ENCODE results near the gene ATAD5. TPM values are rescaled to one million over a fixed set of nuclear protein-coding genes. Genes with fewer than 3 reads are reported as not detected.
A peak's percentile ranks its signal among the peaks of the same experiment; 100 is the strongest.

Gene ATAD5
- total RNA-seq, 1 donor from 2014 or later = 6.4 TPM

- TF ChIP-seq CTCF (IDR thresholded peaks at IDR 0.05; ENCODE audit: partially characterized antibody, unreplicated experiment) = peak; percentile 24
- H3K4me3 Mint-ChIP-seq (ENCODE audit: unreplicated experiment) = peak within 1 kb of the TSS; percentile 96
- peaks cover 2% of the 10 kb centered on the region for H3K27me3 Mint-ChIP-seq (ENCODE audit: unreplicated experiment)
- peaks cover 3% of the 10 kb centered on the region for H3K9me3 Mint-ChIP-seq (ENCODE audit: unreplicated experiment)
- H3K36me3 Mint-ChIP-seq (ENCODE audit: unreplicated experiment) = no peaks in the 10 kb centered on the region
- H3K27ac Mint-ChIP-seq (ENCODE audit: unreplicated experiment) = peak within 1 kb of the TSS; percentile 64
- peaks cover 5% of the 10 kb centered on the region for H3K4me1 Mint-ChIP-seq (ENCODE audit: low read depth, unreplicated experiment)
- peak; percentile 94 for DNase-seq
These were observed 7.2 kb upstream of the ATAD5 start, which contains the start of gene CRLF3 for GRCh38 chr17:30824356-30825145. CRLF3 (minus strand) TSS chr17:30824692; CDS start chr17:30824651, 41 bp downstream.

GRCh38 chr17:30827082-30827481 is 4.7 kb upstream of the ATAD5 start:
- Mint-ChIP-seq H3K27me3 (ENCODE audit: unreplicated experiment) (peaks cover 5% of the 10 kb centered on the region), H3K9me3 (ENCODE audit: unreplicated experiment) (peaks cover 3% of the 10 kb centered on the region), H3K4me1 (ENCODE audit: low read depth, unreplicated experiment) (peaks cover 9% of the 10 kb centered on the region), H3K27ac (ENCODE audit: unreplicated experiment) (no peak overlapping the region), H3K4me3 (ENCODE audit: unreplicated experiment) (no peak overlapping the region), H3K36me3 (ENCODE audit: unreplicated experiment) (no peaks in the 10 kb centered on the region)
- no peak for TF ChIP-seq CTCF (IDR thresholded peaks at IDR 0.05; ENCODE audit: partially characterized antibody, unreplicated experiment)
- no peak for DNase-seq

- H3K36me3 Mint-ChIP-seq (ENCODE audit: unreplicated experiment) = no peaks in the 10 kb centered on the region
- no peak for DNase-seq
- H3K4me1 Mint-ChIP-seq (ENCODE audit: low read depth, unreplicated experiment) = peaks cover 15% of the 10 kb centered on the region
- H3K27me3 Mint-ChIP-seq (ENCODE audit: unreplicated experiment) = peaks cover 4% of the 10 kb centered on the region
- H3K9me3 Mint-ChIP-seq (ENCODE audit: unreplicated experiment) = peaks cover 5% of the 10 kb centered on the region
- no peak overlapping the region for H3K27ac Mint-ChIP-seq (ENCODE audit: unreplicated experiment)
- TF ChIP-seq CTCF (IDR thresholded peaks at IDR 0.05; ENCODE audit: partially characterized antibody, unreplicated experiment) = no peak
- H3K4me3 Mint-ChIP-seq (ENCODE audit: unreplicated experiment) = no peak overlapping the region
These were observed 2.7 kb upstream of the ATAD5 start for GRCh38 chr17:30829022-30829421.

GRCh38 chr17:30831257-30831656 is 509 bp upstream of the ATAD5 start:
- no peak for TF ChIP-seq CTCF (IDR thresholded peaks at IDR 0.05; ENCODE audit: partially characterized antibody, unreplicated experiment)
- no peak for DNase-seq
- peak overlapping the region; percentile 98 for H3K4me3 Mint-ChIP-seq (ENCODE audit: unreplicated experiment)
- peaks cover 4% of the 10 kb centered on the region for H3K9me3 Mint-ChIP-seq (ENCODE audit: unreplicated experiment)
- H3K36me3 Mint-ChIP-seq (ENCODE audit: unreplicated experiment) = no peaks in the 10 kb centered on the region
- H3K27ac Mint-ChIP-seq (ENCODE audit: unreplicated experiment) = peak overlapping the region; percentile 81
- H3K4me1 Mint-ChIP-seq (ENCODE audit: low read depth, unreplicated experiment) = peaks cover 13% of the 10 kb centered on the region
- H3K27me3 Mint-ChIP-seq (ENCODE audit: unreplicated experiment) = peaks cover 2% of the 10 kb centered on the region

GRCh38 chr17:30832438-30833124 is 815 bp downstream of the ATAD5 start:
- H3K9me3 Mint-ChIP-seq (ENCODE audit: unreplicated experiment) = peaks cover 2% of the 10 kb centered on the region
- peaks cover 2% of the 10 kb centered on the region for H3K27me3 Mint-ChIP-seq (ENCODE audit: unreplicated experiment)
- H3K36me3 Mint-ChIP-seq (ENCODE audit: unreplicated experiment) = no peaks in the 10 kb centered on the region

More at GRCh38 chr17:30832438-30833124, 815 bp downstream of the ATAD5 start:
- no peak for DNase-seq
- H3K27ac Mint-ChIP-seq (ENCODE audit: unreplicated experiment) = peak overlapping the region; percentile 66
- H3K4me1 Mint-ChIP-seq (ENCODE audit: low read depth, unreplicated experiment) = peaks cover 13% of the 10 kb centered on the region
- peak overlapping the region; percentile 98 for H3K4me3 Mint-ChIP-seq (ENCODE audit: unreplicated experiment)
- TF ChIP-seq CTCF (IDR thresholded peaks at IDR 0.05; ENCODE audit: partially characterized antibody, unreplicated experiment) = no peak
